HG03280 (cell line): ENCODE results near the gene FAM114A1.
"Not testable (repeated sequence)": the region's sequence is repeated elsewhere in the genome, so short reads cannot be mapped to it uniquely, and the experiment has no call there.

ENCODE experiments used
- ATAC-seq: cut with Tn5 transposase; IDR thresholded peaks from one replicate; pipeline ENCODE4 v1.9.1; 2021; ENCODE audit warnings: mild to moderate bottlenecking, moderate library complexity; ENCODE audit not compliant: unreplicated experiment

The FAM114A1 gene

GRCh38 chr4:38928974-38929373 is 61.4 kb downstream of the FAM114A1 start:
- no peak for ATAC-seq

GRCh38 chr4:38930204-38930603 is 62.6 kb downstream of the FAM114A1 start:
- ATAC-seq = peak; percentile 60

DNA sequence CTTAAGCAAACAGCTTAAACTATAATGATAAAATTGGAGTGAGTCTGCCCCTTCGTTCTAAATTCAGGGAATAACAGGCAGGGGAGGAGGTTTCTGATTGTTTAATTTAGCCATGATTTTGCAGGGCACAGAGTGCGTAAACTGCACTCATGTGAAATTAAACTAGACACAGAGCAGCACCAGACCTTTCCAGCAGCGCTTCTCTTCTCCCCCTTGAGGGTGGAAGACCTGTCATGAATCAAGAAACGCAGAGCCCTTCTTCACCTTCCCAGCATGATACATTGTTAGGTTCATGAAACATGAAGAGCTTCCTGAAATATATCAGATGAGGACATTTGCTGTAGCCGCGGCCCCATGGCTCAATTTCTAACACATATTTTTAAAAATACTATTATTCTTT is 63.1 kb downstream of the FAM114A1 start:
- no peak for ATAC-seq

DNA sequence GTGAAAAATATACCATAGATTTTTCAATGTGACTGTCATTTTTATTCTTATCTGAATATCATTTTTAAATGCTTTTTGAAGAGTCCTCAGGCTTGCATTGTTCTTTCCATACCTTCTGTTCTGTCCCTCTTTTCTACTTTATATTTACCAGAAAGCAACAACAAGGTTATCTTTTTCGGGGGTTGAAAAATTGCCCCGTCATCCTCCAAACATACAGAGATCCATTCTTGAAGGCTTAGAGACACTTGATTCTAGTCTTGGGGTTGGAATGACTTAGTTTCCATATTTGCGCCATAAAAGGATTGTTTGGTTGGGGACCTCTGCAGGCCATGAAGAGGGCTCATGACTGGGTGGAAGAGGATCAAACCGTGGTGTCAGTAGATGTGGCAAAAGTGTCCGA is 63.5 kb downstream of the FAM114A1 start:
- ATAC-seq = no peak

- no peak for ATAC-seq
These were observed 67.9 kb downstream of the FAM114A1 start for GRCh38 chr4:38935391-38936073.

DNA sequence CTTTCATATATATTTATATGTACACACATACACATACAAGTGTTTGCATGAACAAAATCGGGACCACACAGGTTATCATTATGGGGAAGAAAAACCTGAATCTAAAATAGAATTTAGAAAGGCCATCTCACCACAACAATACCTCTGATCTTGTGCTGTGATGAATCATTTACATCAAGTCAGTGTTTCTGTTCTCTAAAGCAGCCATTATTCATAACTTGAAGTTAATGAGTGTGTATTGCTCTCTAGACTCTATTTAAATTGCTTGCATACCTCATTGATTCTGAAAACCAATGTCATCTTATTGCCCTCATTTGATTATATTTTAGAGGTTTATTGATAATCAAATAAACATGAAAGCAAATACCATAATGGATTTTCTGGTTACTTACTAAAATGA is 71.6 kb downstream of the FAM114A1 start:
- peak; percentile 86 for ATAC-seq

DNA sequence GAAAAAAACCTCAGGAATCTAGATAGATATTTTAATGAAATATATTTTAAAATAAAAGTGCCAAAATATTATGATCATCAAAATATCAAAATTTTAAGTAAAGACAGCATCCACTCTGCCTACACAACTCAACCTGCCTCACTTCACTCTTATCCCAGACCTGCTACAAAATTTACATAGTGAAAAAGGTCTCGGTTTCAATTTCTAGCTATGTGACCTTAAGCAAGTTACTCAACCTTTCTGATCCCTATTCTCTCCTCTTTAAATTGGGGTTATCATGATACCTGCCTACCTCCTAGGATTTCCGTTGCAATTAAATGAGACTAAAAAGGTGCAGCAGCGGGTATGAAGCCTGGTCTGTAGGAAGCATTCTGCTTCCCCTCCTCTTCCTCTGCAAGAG is 72.9 kb downstream of the FAM114A1 start:
- no peak for ATAC-seq

GRCh38 chr4:38941906-38942305 is 74.3 kb downstream of the FAM114A1 start:
- ATAC-seq = not testable (repeated sequence)

GRCh38 chr4:38943343-38943742 is 75.7 kb downstream of the FAM114A1 start:
- ATAC-seq = no peak

- ATAC-seq = no peak
These were observed 76.8 kb downstream of the FAM114A1 start for GRCh38 chr4:38944440-38944839.

- ATAC-seq = no peak
These were observed 79.3 kb downstream of the FAM114A1 start for GRCh38 chr4:38946919-38947318.

GRCh38 chr4:38948551-38948950 is 80.9 kb downstream of the FAM114A1 start:
- no peak for ATAC-seq

- no peak for ATAC-seq
These were observed 81.9 kb downstream of the FAM114A1 start for GRCh38 chr4:38949411-38950051.

GRCh38 chr4:38950159-38950558 is 82.6 kb downstream of the FAM114A1 start:
- ATAC-seq = no peak

DNA sequence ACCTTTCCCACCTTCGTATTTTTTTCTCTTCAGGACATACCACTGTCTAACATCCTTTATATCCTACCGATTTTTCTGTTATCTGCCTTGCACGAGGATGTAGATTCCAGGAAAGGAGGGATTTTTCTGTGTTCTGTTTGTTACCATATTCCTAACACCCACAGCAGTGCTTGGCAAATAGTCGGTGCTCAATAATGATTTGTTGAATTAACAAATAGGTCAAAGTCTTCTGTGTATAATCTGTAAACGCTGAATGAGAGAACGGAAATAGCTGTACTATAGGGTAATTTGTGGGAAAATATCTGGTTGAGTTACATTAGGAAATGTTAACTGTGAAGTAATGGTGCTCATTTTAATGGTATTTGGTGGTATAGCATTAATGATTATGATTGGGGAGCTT is 83.1 kb downstream of the FAM114A1 start:
- no peak for ATAC-seq

DNA sequence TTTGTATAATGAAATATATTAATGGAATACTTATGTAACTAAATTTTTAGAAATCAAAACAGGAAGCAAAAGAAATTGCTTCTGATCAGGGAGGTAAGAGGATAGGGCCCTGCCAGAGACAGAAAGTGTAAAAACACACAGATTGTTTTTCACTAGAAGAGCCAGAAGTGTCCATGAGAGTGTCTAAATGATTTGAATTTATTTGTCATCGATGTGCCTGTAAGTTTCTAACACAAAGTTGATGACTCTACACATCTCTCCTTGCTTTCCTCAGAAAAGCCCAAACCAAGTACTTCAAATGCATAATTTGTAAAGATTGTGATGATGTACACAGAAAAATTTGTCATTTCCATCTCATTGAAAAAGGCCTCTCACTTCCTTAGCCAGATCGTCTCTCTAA is 84.0 kb downstream of the FAM114A1 start:
- no peak for ATAC-seq

DNA sequence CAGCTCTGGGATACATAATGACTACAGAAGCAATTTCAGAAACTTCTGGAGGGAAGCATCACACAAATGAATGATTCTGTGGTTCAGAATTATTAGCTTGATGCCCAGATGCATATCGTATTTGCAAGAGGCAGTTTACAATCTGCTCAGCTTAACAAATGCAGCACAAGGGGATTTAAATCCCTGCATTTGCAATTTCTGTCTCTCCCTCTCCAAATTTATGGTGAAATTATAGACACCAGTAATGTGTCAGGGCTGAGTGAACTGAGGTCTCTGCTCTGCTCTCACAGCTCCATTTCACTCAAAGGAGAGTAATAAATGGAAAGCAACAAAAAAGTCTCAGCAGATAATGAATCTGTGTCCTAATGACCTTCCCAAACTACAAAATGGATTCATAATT is 84.4 kb downstream of the FAM114A1 start:
- ATAC-seq = no peak

DNA sequence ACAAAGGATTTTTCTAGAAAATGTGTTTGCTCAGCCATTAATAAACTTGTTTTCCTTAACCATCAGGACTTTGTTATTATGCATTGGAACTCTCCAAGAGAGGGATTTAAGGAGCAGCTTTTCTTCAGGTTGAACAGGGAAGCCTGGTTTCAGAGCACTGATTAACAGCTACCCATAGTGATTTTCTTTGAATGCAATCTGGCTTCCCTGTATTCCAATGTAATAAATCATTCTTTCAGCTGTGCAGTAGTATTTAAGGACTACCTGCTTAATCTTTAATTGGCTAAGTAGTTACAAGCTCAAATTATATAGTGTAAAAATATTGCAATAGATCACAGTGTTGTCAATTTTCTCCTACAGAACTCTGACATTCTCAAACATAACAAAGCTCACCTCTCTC is 87.1 kb downstream of the FAM114A1 start:
- no peak for ATAC-seq

DNA sequence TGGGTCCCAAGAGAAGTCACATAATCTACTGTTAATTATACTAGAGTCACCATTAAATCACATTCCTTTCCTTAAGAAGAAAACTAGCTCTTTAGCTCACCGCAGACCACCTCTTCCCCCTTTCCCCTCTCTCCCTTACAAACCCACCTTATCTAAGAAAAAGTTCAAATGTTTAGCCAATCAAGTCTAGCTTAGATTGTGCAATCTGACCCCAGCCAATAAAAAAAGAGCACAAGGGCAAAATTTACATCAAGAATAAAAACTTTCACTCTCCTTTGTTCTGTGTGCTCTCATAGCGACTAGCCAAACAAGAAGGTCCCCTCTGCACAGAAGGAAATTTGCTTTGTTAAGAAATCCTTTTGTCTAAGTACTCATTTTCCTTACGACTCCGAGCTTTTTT is 88.4 kb downstream of the FAM114A1 start:
- no peak for ATAC-seq

GRCh38 chr4:38957261-38957815 is 89.7 kb downstream of the FAM114A1 start:
- no peak for ATAC-seq

GRCh38 chr4:38957893-38958292 is 90.3 kb downstream of the FAM114A1 start:
- ATAC-seq = no peak

DNA sequence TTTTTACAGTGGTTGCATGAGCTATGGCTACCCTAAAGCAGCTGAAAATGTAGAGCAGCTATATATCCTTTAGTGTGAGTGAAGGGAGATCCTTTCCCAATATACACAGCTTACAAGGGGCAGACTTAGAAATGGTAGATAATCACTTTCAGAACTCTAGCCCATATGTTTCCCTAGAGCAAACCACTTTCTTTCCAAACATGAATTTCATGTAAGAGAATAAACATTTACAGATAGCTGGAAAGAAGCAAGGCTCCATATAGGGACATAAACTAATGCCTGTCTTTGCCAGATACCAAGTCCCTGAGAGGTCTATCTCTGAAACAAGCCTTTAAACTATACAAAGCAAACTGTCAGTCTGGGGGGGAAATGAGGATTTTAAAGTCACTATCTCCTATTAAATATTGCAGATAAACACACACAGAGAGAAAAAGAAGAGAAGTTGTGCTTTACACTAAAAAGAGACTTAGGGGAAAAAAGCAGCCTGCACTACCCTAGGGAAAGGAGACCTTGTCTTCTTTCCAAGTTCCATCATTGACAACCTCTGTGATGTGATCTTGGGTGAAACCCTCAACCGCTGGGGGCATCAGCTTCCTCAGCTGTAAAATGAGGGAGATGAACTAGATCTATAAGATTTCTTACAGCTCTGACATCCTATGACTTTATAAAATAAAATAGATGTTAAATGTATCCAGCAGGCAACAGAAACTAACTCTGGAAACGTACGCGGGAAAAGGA is 91.0 kb downstream of the FAM114A1 start:
- no peak for ATAC-seq
